IPS-15b (cell line): Measurements from ENCODE around the gene FILIP1L.

Source experiments
- H3K27me3 ChIP-seq: one replicate; pipeline ENCODE4 v1.6.1; 2013; ENCODE audit warnings: low read length; ENCODE audit not compliant: control insufficient read depth, insufficient read depth
- H3K36me3 ChIP-seq: one replicate; pipeline ENCODE4 v1.6.1; 2013; ENCODE audit warnings: low read length; ENCODE audit not compliant: control insufficient read depth, insufficient read depth
- H3K4me1 ChIP-seq: one replicate; pipeline ENCODE4 v1.6.1; 2013; ENCODE audit warnings: mild to moderate bottlenecking, low read length; ENCODE audit not compliant: control insufficient read depth, insufficient read depth
- H3K4me3 ChIP-seq: one replicate; pipeline ENCODE4 v1.5.1; 2013; ENCODE audit warnings: low read depth, low read length
- H3K9ac ChIP-seq: one replicate; pipeline ENCODE4 v1.6.1; 2013; ENCODE audit warnings: low read depth, mild to moderate bottlenecking, low read length
- H3K9me3 ChIP-seq: one replicate; pipeline ENCODE4 v1.6.1; 2013; ENCODE audit warnings: mild to moderate bottlenecking, low read length; ENCODE audit not compliant: control insufficient read depth, insufficient read depth

FILIP1L gene

GRCh38 chr3:100001526-100002270 is 112.6 kb downstream of the FILIP1L start:
- no peaks in the 10 kb centered on the region for H3K36me3 ChIP-seq
- H3K4me1 ChIP-seq, result peaks cover 10% of the 10 kb centered on the region
- H3K4me3 ChIP-seq, result no peak overlapping the region
- no peak overlapping the region for H3K9ac ChIP-seq
- H3K27me3 ChIP-seq, result no peaks in the 10 kb centered on the region
- no peaks in the 10 kb centered on the region for H3K9me3 ChIP-seq

GRCh38 chr3:100001083-100001482 is 113.2 kb downstream of the FILIP1L start:
- peaks cover 6% of the 10 kb centered on the region for H3K4me1 ChIP-seq
- no peaks in the 10 kb centered on the region for H3K27me3 ChIP-seq
- no peaks in the 10 kb centered on the region for H3K36me3 ChIP-seq
- H3K4me3 ChIP-seq, result no peak overlapping the region
- H3K9ac ChIP-seq, result no peak overlapping the region
- no peaks in the 10 kb centered on the region for H3K9me3 ChIP-seq

GRCh38 chr3:99999536-99999935 is 114.8 kb downstream of the FILIP1L start:
- Histone ChIP-seq H3K4me3 (no peak overlapping the region), H3K9me3 (no peaks in the 10 kb centered on the region), H3K9ac (no peak overlapping the region), H3K27me3 (no peaks in the 10 kb centered on the region), H3K4me1 (no peaks in the 10 kb centered on the region), H3K36me3 (no peaks in the 10 kb centered on the region)

- Histone ChIP-seq H3K4me3 (no peak overlapping the region), H3K9me3 (no peaks in the 10 kb centered on the region), H3K4me1 (no peaks in the 10 kb centered on the region), H3K36me3 (no peaks in the 10 kb centered on the region), H3K27me3 (no peaks in the 10 kb centered on the region), H3K9ac (no peak overlapping the region)
Measured at GRCh38 chr3:99997293-99997692, 117.0 kb downstream of the FILIP1L start.

GRCh38 chr3:99990179-99990578 is 124.1 kb downstream of the FILIP1L start:
- H3K4me1 ChIP-seq, result no peaks in the 10 kb centered on the region
- no peaks in the 10 kb centered on the region for H3K9me3 ChIP-seq
- no peak overlapping the region for H3K4me3 ChIP-seq
- H3K36me3 ChIP-seq, result no peaks in the 10 kb centered on the region
- no peaks in the 10 kb centered on the region for H3K27me3 ChIP-seq
- no peak overlapping the region for H3K9ac ChIP-seq

- Histone ChIP-seq H3K4me3 (no peak overlapping the region), H3K36me3 (no peaks in the 10 kb centered on the region), H3K4me1 (no peaks in the 10 kb centered on the region), H3K27me3 (no peaks in the 10 kb centered on the region), H3K9ac (no peak overlapping the region), H3K9me3 (no peaks in the 10 kb centered on the region)
Measured at GRCh38 chr3:99984668-99985067, 129.6 kb downstream of the FILIP1L start.

GRCh38 chr3:99984139-99984538 is 130.2 kb downstream of the FILIP1L start:
- no peaks in the 10 kb centered on the region for H3K27me3 ChIP-seq
- no peaks in the 10 kb centered on the region for H3K4me1 ChIP-seq
- H3K9me3 ChIP-seq, result no peaks in the 10 kb centered on the region
- H3K4me3 ChIP-seq, result no peak overlapping the region
- no peak overlapping the region for H3K9ac ChIP-seq
- no peaks in the 10 kb centered on the region for H3K36me3 ChIP-seq

- no peaks in the 10 kb centered on the region for H3K27me3 ChIP-seq
Measured at GRCh38 chr3:99982650-99983049, 131.7 kb downstream of the FILIP1L start.

GRCh38 chr3:99981138-99981537 is 133.2 kb downstream of the FILIP1L start:
- H3K4me1 ChIP-seq, result no peaks in the 10 kb centered on the region
- H3K27me3 ChIP-seq, result no peaks in the 10 kb centered on the region
- H3K4me3 ChIP-seq, result no peak overlapping the region
- no peaks in the 10 kb centered on the region for H3K36me3 ChIP-seq
- H3K9me3 ChIP-seq, result no peaks in the 10 kb centered on the region
- H3K9ac ChIP-seq, result no peak overlapping the region

More at GRCh38 chr3:99982650-99983049, 131.7 kb downstream of the FILIP1L start:
- Histone ChIP-seq H3K9me3 (no peaks in the 10 kb centered on the region), H3K4me1 (no peaks in the 10 kb centered on the region), H3K36me3 (no peaks in the 10 kb centered on the region), H3K4me3 (no peak overlapping the region), H3K9ac (no peak overlapping the region)

- H3K4me3 ChIP-seq, result no peak overlapping the region
- no peaks in the 10 kb centered on the region for H3K9me3 ChIP-seq
- no peak overlapping the region for H3K9ac ChIP-seq
Measured at GRCh38 chr3:99980606-99981005, 133.7 kb downstream of the FILIP1L start.

GRCh38 chr3:99978221-99978620 is 136.1 kb downstream of the FILIP1L start:
- Histone ChIP-seq H3K4me3 (no peak overlapping the region), H3K4me1 (no peaks in the 10 kb centered on the region), H3K27me3 (no peaks in the 10 kb centered on the region), H3K9ac (no peak overlapping the region), H3K36me3 (no peaks in the 10 kb centered on the region), H3K9me3 (no peaks in the 10 kb centered on the region)

More at GRCh38 chr3:99980606-99981005, 133.7 kb downstream of the FILIP1L start:
- Histone ChIP-seq H3K4me1 (no peaks in the 10 kb centered on the region), H3K27me3 (no peaks in the 10 kb centered on the region), H3K36me3 (no peaks in the 10 kb centered on the region)

- H3K9ac ChIP-seq, result no peak overlapping the region
- H3K4me1 ChIP-seq, result no peaks in the 10 kb centered on the region
- H3K36me3 ChIP-seq, result no peaks in the 10 kb centered on the region
- H3K9me3 ChIP-seq, result no peaks in the 10 kb centered on the region
- H3K4me3 ChIP-seq, result no peak overlapping the region
- H3K27me3 ChIP-seq, result no peaks in the 10 kb centered on the region
Measured at GRCh38 chr3:99976584-99976983, 137.7 kb downstream of the FILIP1L start.
